ENCODE results near the gene NMNAT3. TPM values are rescaled to one million over a fixed set of nuclear protein-coding genes. Genes with fewer than 3 reads are reported as not detected.

Gene NMNAT3
- total and polyA plus RNA-seq, 4 donors, result 1.9 to 19.7 (median 2.9) TPM

DNA sequence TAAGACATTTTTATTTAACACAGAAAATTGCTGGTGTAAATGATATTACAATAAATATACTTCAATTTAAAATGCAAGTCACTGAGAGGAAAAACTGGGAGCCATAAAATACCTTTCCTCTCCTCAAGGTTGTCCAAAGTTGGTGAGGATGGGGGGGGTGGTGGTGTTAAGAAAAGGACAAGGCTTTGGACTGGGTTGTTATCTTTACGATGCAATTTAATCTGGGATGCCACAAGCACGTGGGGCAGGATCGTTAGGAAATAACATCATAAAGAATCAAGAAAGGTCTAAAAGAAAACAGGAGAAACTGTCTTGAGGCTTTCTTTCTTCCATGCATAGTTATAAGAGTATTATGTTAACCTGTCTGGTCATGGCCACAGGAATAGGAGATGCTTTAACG, 66.9 kb downstream of the NMNAT3 start:
- Histone ChIP-seq H3K9me3 (ENCODE audit: control insufficient read depth in 4 of 4, low read length in 3 of 4) (no peaks in the 10 kb centered on the region), H3K9ac (ENCODE audit: low read depth in 1 of 2, low read length in 2 of 2) (no peak overlapping the region), H3K27ac (ENCODE audit: low read depth in 1 of 2, low read length in 2 of 2) (no peak overlapping the region), H3K4me3 (ENCODE audit: low read depth in 1 of 3, low read length in 3 of 3) (no peak overlapping the region), H3K36me3 (ENCODE audit: control insufficient read depth in 4 of 4, insufficient read depth in 3 of 4, low read depth in 1 of 4, low read length in 3 of 4) (no peaks in the 10 kb centered on the region), H3K27me3 (ENCODE audit: control insufficient read depth in 4 of 4, insufficient read depth in 4 of 4, low read length in 3 of 4) (no peaks in the 10 kb centered on the region), H3K4me1 (ENCODE audit: control insufficient read depth in 4 of 4, insufficient read depth in 4 of 4, low read length in 3 of 4) (no peaks in the 10 kb centered on the region)
- 78% methylated on average over 4 of the region's 4 CpGs for WGBS
- DNase-seq (ENCODE audit: low spot score), result no peak
- TF ChIP-seq EGR1 (IDR thresholded peaks at IDR 0.05; ENCODE audit: low read depth in 2 of 2) (no peak), GABPA (IDR thresholded peaks at IDR 0.05 in 1 of 2, conservative IDR thresholded peaks at IDR 0.05 in 1 of 2) (no peak), FOXA2 (IDR thresholded peaks at IDR 0.05) (no peak), MAX (IDR thresholded peaks at IDR 0.05) (no peak), RXRA (IDR thresholded peaks at IDR 0.05) (no peak), ZBTB33 (IDR thresholded peaks at IDR 0.05) (no peak), HNF4A (conservative IDR thresholded peaks at IDR 0.05) (no peak), HNF4G (IDR thresholded peaks at IDR 0.05) (no peak), JUND (IDR thresholded peaks at IDR 0.05) (no peak), CTCF (IDR thresholded peaks at IDR 0.05; ENCODE audit: low read depth, low read length, missing input control) (no peak), TAF1 (conservative IDR thresholded peaks at IDR 0.05) (no peak), FOXA1 (IDR thresholded peaks at IDR 0.05) (no peak), NR2F2 (IDR thresholded peaks at IDR 0.05) (no peak), YY1 (IDR thresholded peaks at IDR 0.05) (no peak), RAD21 (IDR thresholded peaks at IDR 0.05) (no peak), SP1 (IDR thresholded peaks at IDR 0.05) (no peak)
- TF ChIP-seq, protein P1, sequence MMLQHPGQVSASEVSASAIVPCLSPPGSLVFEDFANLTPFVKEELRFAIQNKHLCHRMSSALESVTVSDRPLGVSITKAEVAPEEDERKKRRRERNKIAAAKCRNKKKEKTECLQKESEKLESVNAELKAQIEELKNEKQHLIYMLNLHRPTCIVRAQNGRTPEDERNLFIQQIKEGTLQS (IDR thresholded peaks at IDR 0.05), result no peak
- TF ChIP-seq, protein P2, sequence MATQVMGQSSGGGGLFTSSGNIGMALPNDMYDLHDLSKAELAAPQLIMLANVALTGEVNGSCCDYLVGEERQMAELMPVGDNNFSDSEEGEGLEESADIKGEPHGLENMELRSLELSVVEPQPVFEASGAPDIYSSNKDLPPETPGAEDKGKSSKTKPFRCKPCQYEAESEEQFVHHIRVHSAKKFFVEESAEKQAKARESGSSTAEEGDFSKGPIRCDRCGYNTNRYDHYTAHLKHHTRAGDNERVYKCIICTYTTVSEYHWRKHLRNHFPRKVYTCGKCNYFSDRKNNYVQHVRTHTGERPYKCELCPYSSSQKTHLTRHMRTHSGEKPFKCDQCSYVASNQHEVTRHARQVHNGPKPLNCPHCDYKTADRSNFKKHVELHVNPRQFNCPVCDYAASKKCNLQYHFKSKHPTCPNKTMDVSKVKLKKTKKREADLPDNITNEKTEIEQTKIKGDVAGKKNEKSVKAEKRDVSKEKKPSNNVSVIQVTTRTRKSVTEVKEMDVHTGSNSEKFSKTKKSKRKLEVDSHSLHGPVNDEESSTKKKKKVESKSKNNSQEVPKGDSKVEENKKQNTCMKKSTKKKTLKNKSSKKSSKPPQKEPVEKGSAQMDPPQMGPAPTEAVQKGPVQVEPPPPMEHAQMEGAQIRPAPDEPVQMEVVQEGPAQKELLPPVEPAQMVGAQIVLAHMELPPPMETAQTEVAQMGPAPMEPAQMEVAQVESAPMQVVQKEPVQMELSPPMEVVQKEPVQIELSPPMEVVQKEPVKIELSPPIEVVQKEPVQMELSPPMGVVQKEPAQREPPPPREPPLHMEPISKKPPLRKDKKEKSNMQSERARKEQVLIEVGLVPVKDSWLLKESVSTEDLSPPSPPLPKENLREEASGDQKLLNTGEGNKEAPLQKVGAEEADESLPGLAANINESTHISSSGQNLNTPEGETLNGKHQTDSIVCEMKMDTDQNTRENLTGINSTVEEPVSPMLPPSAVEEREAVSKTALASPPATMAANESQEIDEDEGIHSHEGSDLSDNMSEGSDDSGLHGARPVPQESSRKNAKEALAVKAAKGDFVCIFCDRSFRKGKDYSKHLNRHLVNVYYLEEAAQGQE (IDR thresholded peaks at IDR 0.05), result no peak
